Sciatic nerve (tissue), 2 donors: ENCODE results near the gene GTF2I. TPM values are rescaled to one million over a fixed set of nuclear protein-coding genes. Genes with fewer than 3 reads are reported as not detected.
A peak's percentile ranks its signal among the peaks of the same experiment; 100 is the strongest.
"Not testable (repeated sequence)": the region's sequence is repeated elsewhere in the genome, so short reads cannot be mapped to it uniquely, and the experiment has no call there.

Source experiments
- ATAC-seq: fragments of 200-7000 bp; cut with Tn5 transposase; one replicate; pipeline ENCODE4 v1.9.1; 2020; ENCODE audit warnings: mild to moderate bottlenecking, moderate library complexity
- DNase-seq: peaks from one replicate; pipeline ENCODE4 v3.0.0-alpha.2; 2020; ENCODE audit warnings: low spot score
- intact Hi-C: fragments of 100-400 bp; cut with DNase I; formaldehyde crosslinking; loops from one replicate; pipeline ENCODE4 v1.14.2; 2022
- total RNA-seq: library from RNA; stranded (reverse); fragmentation: NEBNext Ultra II Directional; extraction: Animal tissue kit (Norgen Biotek cat#: 25700); gene quantifications from one replicate; pipeline ENCODE4 v1.2.1, GENCODE V29; 2021
- donor health status: DM: no; HTN: no; CAD: no.
- donor health status: DM: no; HTN: no; CAD: no.

The GTF2I gene
- total RNA-seq, 1 donor from 2014 or later = 246 TPM

DNA sequence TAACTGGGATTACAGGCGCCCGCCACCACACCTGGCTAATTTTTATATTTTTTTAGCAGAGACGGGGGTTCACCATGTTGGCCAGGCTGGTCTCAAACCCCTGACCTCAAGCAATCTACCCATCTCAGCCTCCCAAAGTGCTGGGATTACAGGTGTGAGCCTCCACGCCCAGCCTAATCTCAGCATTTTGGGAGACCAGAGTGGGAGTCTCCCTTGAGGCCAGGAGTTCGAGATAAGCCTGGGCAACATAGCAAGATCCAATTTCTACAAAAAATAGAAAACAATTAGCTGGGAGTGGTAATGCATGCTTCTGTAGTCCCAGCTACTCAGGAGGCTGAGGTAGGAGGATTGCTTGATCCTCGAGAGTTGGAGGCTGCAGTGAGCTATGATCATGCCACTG is 46.9 kb downstream of the GTF2I start:
- intact Hi-C loops, DNase-seq: not testable (repeated sequence)

GRCh38 chr7:74707238-74707637 is 49.7 kb downstream of the GTF2I start:
- intact Hi-C loops = no loop called here
- DNase-seq (no peak), ATAC-seq (no peak)

More for the DNA sequence above, 46.9 kb downstream of the GTF2I start:
- not testable (repeated sequence) for ATAC-seq

DNA sequence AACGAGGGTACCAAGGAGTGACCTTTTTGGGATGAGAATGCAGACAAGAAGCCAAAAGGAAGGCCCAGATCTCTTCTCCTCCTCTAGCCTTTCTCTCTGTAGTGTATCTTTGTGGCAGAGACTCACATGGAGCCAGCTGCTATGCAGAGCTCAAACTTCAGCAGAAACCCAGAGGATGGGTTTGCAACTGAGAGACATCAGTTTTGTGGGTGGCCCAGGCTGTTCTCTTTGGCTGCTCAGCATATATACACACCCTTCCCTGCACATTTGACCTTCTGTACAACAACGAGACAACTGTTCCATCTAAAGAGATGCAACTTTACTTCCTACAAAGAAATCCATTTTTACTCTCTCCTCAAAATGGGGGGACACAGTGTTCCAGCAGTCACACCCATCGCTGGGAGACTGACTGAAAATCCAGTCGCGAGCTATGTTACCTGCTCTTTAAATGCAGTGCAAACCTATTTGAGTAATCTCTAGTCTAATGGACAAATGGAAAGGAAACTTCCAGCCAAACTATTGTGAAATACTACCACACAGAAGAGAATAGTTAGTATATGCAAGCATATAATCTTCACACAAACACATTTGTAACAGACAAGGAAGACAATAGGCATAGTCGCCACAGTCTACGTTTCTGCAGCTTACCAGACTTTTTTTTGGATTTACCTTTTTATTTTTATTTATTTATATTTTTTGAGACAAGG is 51.2 kb downstream of the GTF2I start:
- intact Hi-C loops = no loop called here
- ATAC-seq (peak; percentile 72), DNase-seq (no peak)

DNA sequence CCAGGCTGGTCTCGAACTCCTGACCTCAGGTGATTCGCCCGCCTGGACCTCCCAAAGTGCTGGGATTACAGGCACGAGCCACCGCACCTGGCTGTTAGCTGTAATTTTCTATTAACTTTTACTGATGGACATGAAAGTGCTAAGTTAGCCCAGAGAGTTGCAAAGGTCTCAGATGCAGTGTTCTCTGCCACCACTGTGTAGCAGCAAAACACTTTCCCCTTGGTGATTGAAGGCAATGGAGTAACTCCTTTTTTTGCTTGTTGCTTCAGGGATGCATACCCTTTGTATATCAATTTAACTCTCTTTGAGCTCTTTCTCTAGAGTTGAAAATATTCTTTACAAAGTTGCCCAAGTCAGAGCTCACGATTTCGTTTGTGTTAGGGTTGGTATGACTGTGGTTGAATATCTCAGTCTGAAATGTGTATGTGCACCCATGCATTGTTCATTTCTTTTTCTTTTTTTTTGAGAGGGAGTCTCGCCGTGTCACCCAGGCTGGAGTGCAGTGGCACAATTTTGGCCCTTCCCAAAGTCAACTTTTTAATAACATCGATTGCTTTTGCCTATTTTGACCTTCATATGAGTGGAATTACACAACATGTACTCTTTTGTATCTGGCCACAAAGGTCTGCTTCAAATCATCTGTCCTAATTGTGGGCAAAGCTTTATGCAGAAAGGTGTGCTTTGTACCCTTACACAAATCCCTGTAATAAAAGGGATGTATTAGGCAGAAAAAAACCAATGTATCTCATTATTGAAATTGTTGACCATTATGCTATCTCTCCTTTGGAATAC is 52.6 kb downstream of the GTF2I start:
- ATAC-seq (peak; percentile 67), DNase-seq (no peak)
- intact Hi-C loops = no loop called here

DNA sequence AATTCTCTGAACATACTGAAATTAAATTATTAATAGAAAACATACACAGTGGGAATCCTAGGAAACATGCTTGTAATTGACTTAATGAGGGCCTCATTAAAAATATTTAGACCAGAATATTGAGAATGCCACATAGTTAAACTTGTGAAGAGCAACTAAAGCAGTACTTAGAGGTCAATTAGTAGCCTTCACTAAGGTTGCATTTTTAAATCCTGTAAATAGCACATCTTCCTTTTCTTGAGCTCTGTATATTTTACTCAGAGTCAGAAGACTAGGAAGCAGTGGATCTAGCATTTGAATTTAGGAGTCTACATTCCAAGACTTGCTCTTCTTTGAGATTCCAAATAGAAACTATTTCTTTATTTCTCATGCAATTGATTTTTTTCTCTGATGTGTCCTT is 56.0 kb downstream of the GTF2I start:
- ATAC-seq = no peak
- intact Hi-C loops = no loop called here
- no peak for DNase-seq

DNA sequence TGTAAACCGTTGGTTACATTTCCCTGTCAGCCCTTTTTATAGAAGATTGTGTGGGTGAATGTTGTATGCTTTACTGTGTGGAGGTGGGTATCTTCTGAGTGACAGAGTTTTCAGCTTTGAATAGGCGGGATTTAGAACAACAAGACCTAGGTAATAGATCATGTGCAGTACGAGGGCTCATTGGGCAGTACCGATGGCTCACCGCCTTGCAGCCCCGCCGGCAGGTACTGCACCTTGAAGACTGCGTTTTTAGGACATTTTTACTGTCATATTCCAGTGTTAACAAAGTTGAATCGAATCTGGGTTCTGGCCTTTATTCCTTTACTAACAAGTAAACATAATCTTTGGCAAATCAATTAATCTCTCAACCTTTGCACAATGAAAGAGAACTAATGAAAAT is 60.4 kb downstream of the GTF2I start:
- DNase-seq = no peak
- intact Hi-C loops = no loop called here
- ATAC-seq = no peak

DNA sequence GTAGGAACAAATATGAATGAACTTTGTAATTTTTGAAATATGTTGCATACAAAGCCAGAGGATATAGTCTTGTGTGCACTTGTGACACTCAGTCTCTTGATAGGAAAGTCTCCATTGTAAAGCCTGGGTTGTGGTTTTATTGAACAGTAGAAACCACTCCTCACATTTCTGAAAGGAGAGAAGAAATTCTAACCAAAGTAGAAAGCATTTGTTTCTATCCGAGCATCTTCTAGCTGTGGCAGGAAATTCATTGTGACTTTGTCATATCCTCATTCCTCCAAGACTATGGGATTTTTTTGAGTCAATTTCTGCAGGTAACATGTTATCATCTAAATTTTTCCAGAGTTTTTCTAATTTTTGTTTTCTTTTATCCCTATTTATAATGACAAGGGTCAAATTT is 60.8 kb downstream of the GTF2I start:
- intact Hi-C loops = no loop called here
- DNase-seq = no peak

DNA sequence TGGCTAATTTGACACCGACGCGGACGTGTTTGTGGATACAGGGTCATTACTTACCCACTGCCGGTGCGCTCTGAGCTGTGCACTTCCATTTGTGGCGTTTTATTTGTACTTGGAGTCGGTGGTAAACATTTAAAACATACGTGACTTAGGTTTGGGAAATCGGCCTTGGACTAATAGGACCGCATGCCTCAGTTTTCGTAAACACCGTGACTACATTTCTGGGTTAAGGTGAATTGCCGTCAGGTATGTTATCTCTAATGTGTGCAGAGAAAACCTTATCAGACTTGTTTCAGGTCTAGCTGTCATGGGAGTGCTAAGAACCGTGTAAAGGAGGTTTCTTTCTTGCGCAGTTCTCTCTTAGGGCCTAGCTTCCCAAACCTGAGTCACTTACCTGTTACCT is 64.6 kb downstream of the GTF2I start:
- DNase-seq (no peak), ATAC-seq (no peak)
- intact Hi-C loops = no loop called here

More for the DNA sequence above, 60.8 kb downstream of the GTF2I start:
- ATAC-seq = no peak

- intact Hi-C loops = no loop called here
- ATAC-seq (no peak), DNase-seq (no peak)
Observed at GRCh38 chr7:74725840-74726239, 68.3 kb downstream of the GTF2I start.

DNA sequence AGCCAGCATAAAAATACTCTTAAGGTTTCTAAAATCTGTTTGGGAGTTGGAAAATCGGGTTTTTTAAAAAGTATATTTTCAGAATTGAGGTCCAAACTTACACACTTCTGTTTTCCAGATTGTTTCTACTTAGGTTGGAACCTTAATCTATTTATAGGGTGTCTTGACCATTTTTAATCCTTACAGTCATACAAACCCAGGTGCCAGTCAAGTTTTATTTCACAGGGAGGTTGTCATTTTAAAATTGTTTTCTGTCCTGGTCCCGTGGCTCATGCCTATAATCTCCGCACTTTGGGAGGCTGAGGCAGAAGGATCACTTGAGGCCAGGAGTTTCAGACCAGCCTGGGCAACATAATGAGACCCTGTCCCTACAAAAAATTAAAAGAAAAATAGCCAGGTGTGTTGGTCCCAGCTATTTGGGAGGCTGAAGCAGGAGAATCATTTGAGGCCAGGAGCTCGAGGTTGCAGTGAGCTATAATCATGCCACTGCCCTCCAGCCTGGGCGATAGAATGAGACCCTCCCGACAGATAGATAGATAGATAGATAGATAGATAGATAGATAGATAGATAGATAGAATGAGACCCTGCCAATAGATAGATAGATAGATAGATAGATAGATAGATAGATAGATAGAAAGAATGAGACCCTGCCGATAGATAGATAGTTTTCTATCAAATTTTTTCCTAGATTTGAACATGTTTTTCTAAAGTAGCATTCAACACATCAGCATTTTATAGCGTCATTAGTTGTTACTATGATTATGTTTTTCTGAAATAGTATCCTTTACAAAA is 69.0 kb downstream of the GTF2I start:
- intact Hi-C loops = no loop called here

GRCh38 chr7:74728686-74729085 is 71.2 kb downstream of the GTF2I start:
- ATAC-seq = peak; percentile 59

More for the DNA sequence above, 69.0 kb downstream of the GTF2I start:
- DNase-seq = no peak
- no peak for ATAC-seq

DNA sequence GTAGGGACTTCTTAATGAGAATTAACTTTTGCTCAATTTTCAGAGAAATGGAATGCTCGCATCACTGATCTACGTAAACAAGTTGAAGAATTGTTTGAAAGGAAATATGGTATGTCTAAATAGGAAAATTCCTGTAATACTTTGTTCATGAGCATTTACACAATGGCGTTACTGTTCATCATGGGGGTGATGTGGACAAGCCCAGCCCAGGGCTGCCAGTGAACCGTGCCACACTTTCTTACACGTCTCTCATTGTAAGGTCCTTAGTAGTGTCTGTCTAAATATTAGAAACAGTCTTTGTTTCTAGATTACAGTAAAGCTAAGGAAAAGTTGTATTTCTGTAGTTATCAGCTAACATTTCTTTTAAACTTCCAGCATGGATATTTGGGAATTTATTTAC is 72.7 kb downstream of the GTF2I start:
- DNase-seq, intact Hi-C loops: not testable (repeated sequence)
- ATAC-seq = peak; percentile 72

More at GRCh38 chr7:74728686-74729085, 71.2 kb downstream of the GTF2I start:
- DNase-seq, intact Hi-C loops: not testable (repeated sequence)

DNA sequence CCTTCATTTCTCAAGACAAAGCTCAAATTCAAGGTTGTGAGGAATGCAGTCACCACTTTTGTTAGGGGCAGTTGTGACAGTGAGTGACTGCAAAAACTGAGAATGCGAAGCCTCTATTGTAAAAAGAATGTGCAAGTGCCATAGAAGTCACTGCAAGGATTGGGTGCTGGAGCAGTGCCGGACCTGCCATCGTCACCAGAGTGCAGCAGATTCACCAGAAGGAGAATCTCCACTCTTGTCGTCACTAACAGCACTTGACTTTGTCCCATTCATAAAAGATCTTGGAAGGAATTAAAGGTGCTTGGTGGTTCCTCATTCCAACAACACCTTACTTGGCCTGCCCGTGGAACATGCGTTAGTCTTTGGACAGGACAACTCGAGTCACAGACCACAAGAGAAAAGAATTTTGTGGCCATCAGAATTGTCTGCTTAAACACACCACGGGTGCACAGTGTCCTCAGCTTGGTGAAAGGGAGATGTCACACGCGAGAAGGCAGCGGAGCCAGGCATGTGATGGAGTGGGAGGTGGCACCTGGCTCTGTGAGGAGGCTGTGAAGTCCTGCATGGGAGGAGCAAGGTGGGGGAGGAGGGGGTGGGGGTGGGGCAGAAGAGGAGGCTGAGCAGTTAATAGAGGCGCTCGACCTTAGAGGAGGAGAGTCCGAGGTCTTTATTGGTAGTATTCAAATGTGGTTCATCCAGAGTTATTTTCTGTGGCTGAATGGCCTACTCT is 82.6 kb downstream of the GTF2I start:
- ATAC-seq, intact Hi-C loops, DNase-seq: not testable (repeated sequence)

DNA sequence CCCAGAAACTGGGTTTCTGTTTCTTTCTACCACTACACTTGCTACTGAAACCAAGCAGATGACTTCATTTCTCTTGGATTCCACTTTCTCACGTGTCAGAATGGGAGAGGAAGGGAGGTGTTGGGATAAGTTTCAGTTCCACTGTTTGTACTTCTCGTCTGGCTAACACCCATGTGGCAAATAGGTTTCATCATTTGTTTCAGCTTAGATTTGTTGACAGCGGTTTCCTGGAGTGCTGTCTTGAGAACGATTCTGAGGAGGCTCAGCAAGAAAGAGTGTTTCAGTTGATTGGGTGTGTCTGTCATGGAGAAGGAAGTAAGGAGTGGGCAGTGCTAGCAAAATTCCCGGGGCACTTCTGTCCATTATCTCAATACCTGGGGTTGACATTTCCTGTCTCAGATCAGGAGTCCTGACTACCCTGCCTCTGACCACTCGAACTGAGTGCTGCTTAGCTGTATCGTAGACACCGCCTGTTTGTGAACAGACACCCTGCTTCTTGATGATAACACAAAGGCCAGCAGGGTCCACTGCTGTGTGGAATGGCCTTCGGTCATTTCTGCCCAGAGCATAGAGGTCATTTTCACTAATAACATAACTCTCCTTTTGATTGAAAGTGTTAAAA is 86.5 kb downstream of the GTF2I start:
- peak; percentile 95 for ATAC-seq
- intact Hi-C loops, DNase-seq: not testable (repeated sequence)

GRCh38 chr7:74753921-74754482 is 96.5 kb downstream of the GTF2I start:
- ATAC-seq, DNase-seq, intact Hi-C loops: not testable (repeated sequence)

DNA sequence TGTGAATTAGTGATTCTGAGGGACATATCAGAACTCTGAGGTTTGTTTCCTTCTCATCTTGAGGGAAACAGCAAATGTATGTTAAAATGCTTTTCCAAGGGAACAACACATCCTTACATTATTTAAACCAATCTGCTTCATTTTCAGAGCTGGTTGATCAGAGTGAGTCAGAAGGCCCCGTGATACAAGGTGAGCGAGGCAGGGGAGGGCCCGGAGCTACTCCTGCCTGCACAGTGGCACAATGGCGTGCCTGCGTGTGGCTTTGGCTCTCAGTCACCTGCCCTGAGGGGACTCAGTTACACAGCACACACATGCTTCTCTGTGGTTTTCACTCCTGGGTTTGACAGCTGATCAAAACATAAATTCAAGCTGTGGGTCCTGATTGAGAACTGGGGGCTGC is 99.2 kb downstream of the GTF2I start:
- DNase-seq, ATAC-seq, intact Hi-C loops: not testable (repeated sequence)

DNA sequence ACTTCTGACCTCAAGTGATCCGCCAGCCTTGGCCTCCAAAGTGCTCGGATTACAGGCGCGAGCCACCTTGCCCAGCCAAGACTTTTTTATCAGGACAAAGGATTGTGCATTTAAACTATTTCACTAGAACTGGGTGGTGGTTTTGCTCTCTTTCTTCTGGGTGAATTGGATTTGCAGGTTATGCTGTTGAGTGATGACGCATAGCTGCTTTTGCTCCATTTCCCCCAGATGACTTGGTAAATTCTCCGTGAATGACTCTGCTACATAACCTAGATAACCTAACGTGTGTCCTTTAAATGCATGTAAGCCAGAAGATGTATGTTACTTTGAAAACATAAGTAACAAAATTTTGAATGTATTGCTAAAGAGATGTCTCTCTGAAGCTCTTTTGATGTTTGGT is 100.8 kb downstream of the GTF2I start:
- intact Hi-C loops, ATAC-seq, DNase-seq: not testable (repeated sequence)

DNA sequence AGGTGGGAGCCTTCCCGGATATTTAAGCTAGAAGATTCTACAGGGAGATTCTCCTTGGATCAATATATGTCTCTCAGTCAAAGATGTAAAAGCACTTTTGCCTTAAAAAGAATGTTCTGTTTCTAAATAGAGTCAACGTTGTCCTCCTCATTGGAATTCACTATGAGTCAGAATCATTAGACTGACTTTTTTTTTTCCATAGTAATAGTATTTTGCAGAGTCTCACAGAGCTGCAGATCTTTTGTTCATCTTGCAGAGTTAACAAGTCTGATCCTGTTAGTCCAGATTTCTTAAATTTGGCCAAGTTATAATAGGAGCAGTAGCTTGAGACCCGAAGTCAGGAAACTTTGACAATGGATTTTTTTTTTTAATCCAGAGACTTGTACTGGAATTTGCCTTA is 101.5 kb downstream of the GTF2I start:
- intact Hi-C loops, ATAC-seq, DNase-seq: not testable (repeated sequence)
